COLO829 (cell line): ENCODE results near the gene PODXL2.
"Not testable (repeated sequence)": the region's sequence is repeated elsewhere in the genome, so short reads cannot be mapped to it uniquely, and the experiment has no call there.

Experiments used
- DNase-seq: peaks from one replicate; pipeline ENCODE4 v3.0.0; 2012; ENCODE audit warnings: low spot score

PODXL2 gene

GRCh38 chr3:127628788-127629466, at the start of gene PODXL2:
TSS of gene PODXL2 (plus strand) at chr3:127629185. CDS start at chr3:127629220, 35 bp downstream.
- peak; percentile 80 for DNase-seq

- DNase-seq = no peak
Observed at GRCh38 chr3:127580327-127581060, 48.5 kb upstream of the PODXL2 start.

- DNase-seq = no peak
Observed at GRCh38 chr3:127584734-127585133, 44.3 kb upstream of the PODXL2 start.

GRCh38 chr3:127585163-127585812, 43.7 kb upstream of the PODXL2 start:
- DNase-seq = no peak

GRCh38 chr3:127585813-127586413, 43.1 kb upstream of the PODXL2 start:
- no peak for DNase-seq

GRCh38 chr3:127587876-127588275, 41.1 kb upstream of the PODXL2 start:
- DNase-seq = no peak

GRCh38 chr3:127588806-127589577, 40.0 kb upstream of the PODXL2 start:
- no peak for DNase-seq

- DNase-seq = no peak
Observed at GRCh38 chr3:127589600-127590281, 39.2 kb upstream of the PODXL2 start.

GRCh38 chr3:127590282-127590592, 38.7 kb upstream of the PODXL2 start:
- no peak for DNase-seq

GRCh38 chr3:127590593-127591465, 38.2 kb upstream of the PODXL2 start, which contains the start of gene TPRA1:
TSS of gene TPRA1 (minus strand) at chr3:127590733. CDS start at chr3:127580146, 10,587 bp downstream.
- peak; percentile 99 for DNase-seq

- no peak for DNase-seq
Observed at GRCh38 chr3:127593178-127593577, 35.8 kb upstream of the PODXL2 start.

- no peak for DNase-seq
Observed at GRCh38 chr3:127595303-127595702, 33.7 kb upstream of the PODXL2 start.

- DNase-seq = no peak
Observed at GRCh38 chr3:127597020-127597771, 31.8 kb upstream of the PODXL2 start.

- DNase-seq = no peak
Observed at GRCh38 chr3:127598841-127599570, 30.0 kb upstream of the PODXL2 start.

- no peak for DNase-seq
Observed at GRCh38 chr3:127600749-127601456, 28.1 kb upstream of the PODXL2 start.

- no peak for DNase-seq
Observed at GRCh38 chr3:127604035-127604434, 24.9 kb upstream of the PODXL2 start.

GRCh38 chr3:127604546-127605165, 24.3 kb upstream of the PODXL2 start:
- no peak for DNase-seq

GRCh38 chr3:127605547-127605946, 23.4 kb upstream of the PODXL2 start:
- DNase-seq = not testable (repeated sequence)
